K562 treated with DMSO at 1 percent for 24 hours (cell line): ENCODE measurements around the gene SMARCD3. TPM values are rescaled to one million over a fixed set of nuclear protein-coding genes. Genes with fewer than 3 reads are reported as not detected.

ENCODE experiments used
- total RNA-seq: library from RNA; unstranded; fragments of 300-600 nt; gene quantifications from 2 replicates; pipeline ENCODE4 v1.2.3, GENCODE V29; 2022; ENCODE audit warnings: low read depth; ENCODE audit not compliant: insufficient read depth

SMARCD3 gene
- 1.2 and 4.7 TPM in 2 replicates for total RNA-seq

DNA sequence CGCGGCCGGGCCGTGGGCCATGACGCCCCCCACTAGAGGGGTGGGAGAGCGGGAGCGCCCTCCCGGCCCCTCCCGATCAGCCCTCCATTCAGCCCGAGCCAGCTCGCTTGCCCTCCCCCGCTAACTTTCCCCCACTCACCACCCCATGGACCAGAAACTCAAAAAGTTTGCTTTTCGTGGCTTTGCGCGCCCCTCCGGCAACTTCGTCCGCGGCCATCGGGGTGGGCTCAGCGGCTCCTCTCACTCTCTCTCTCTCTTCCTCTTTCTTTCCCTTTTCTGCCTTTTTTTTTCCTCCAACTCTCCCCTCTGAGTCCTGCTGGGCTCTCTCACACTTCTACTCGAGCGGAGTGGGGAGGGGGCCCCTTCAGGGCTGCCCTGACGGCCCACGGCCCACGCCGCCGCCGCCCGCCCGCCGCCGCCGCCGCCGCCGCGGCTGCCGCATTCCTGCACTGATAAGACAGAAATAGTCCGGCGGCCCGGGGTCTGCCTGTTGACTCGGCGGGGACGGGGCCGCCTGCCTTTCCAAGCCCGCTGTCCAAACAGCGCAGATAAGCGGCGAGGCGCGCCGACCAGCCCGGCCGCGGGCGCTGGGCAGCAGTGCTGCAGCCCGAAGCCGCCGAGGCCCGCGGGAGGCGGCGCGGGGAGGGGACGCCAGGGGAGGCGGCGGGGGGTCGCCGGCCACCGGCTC is at the start of gene SMARCD3:
Gene SMARCD3 (minus strand): TSS at position 349 of the 688 bp plus-strand sequence. CDS start 132 bp downstream, at position 217.

DNA sequence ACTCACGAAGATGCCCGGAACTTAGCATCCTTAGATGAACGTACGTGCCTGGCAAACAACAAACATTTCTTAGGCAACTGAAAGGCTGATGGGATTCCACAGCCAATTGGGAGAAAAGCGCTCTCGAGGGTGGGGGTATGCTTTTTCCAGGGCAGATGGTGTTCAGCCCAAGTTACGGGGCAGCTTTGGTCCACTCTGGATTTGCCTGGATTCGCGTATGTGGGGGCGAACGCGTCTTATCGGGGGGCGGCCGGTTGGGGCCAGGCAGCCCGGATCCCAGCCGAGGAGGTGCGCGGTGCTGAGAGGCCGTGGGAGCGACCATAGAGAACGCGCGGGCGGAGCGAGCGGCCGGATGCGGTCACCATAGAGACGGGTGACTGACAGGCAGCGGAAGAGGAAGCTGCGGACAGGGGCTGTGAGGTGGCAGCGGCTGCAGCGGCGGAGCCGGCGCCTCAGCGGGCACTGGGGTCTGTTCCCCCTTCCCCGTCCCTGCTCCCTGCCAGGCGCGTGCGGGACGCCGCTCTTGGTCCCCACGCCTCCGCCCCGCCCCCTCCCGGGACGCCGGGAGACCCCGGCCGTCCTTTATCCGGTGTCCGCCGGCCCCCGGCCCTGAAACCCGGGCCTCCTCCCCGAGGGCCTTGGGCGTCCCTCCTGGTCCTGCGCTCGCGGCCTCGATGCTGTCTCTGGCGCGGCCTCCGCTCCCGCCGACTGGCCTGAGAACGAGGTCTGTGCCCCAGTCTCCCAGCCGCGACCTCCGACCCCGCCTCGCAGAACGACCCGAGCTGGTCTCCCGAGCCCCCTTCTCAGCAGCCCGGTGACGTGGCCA is 16.2 kb downstream of the SMARCD3 start, which contains the start of gene CHPF2:
Gene CHPF2 (plus strand): TSS at position 393 of the 826 bp plus-strand sequence. CDS start 1,529 bp downstream, outside the sequence.

DNA sequence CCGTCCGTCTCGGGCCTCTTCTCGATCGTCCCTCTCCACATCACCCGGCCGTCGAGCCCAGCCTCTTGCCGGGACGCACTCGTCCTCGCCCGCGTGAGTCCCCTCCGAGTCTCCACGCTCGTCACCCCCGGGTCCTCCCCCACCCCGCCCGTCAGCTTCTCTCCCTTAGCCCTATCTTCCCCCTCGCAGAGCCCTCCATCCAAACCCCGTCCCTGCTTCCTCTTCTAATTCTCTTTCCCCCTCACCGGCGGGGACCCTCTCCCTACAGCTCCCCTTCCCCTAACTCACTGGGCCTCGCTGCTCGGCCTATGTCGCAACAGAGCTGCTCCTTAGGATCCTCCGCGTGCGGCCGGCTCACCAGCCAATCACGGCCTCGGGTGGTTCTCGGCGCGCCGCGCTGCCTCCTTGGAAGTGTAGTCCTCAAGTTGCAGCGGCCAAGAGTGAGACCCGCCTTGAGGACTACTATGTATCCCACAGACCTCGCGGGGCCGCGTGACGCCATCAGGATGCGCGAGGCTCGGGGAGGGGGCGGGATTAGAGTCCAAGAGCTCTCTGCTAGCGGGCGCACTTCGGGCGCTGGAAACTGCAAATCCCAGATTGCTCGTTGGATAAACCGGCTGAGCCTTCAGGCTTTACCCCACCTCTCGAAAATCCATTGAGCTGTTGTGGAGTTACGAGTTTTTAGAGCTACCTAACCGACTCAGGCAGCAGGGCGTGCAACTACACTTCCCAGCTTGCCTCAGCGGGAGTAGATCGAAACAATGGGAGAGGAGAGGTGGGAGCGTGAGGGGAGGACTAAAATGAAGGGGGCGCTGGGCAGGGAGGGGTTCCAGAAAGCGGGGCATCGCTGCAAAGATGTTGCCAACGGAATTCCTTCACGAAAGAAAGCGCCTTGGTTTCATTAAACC is 21.4 kb downstream of the SMARCD3 start, which contains the start of gene ABCF2:
Gene ABCF2 (minus strand): TSS at position 331 of the 908 bp plus-strand sequence. CDS start 747 bp downstream, outside the sequence.

DNA sequence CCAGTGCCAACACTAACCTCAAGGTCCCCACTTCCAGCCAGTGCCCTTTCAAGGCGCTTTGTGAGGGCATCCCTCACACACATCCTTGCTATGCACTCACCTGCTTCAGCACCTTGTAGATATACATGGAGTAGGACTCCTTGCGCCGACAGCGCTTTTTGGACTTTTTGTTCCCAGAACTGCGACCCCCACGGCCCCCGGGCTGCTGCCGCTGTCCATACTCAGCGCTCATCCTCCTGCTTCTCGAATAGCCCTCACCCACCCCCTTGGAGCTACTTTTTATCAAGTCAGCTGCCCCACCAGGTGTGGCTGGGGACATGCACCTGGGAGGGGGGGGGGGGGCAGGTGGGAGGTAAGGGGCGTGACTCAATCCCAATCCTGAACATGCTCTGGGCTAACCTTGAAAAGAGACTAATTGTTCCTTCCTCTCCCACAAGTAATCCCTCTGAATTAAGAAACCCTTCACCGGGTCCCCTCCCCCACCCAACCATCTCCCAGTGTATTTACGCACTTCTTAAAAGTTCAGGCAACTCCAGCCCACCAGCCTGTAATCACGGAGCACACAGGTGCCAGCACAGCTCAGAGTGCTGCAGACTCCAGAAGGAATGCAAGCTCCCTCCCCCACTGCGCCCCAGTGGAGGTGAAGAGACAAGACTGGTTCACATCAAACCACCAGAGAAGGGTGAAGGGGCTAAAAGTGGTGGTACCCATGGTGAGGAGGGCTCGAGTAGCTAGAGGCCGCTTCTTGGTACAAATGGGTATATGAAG is 38.2 kb downstream of the SMARCD3 start, which contains the start of gene H2BK1:
Gene H2BK1 (minus strand): TSS at position 402 of the 768 bp plus-strand sequence. CDS start 170 bp downstream, at position 232.

Other genes starting within 250 kb of the SMARCD3 start
- 5.4 and 7.1 TPM in 2 replicates for gene ATG9B, start 224.2 kb downstream of the SMARCD3 start, total RNA-seq
- 51.8 and 53.5 TPM in 2 replicates for gene ABCB8, start 220.2 kb downstream of the SMARCD3 start, total RNA-seq
- 11.0 and 13.6 TPM in 2 replicates for gene ASIC3, start 200.2 kb downstream of the SMARCD3 start, total RNA-seq
- gene CDK5, start 190.8 kb downstream of the SMARCD3 start, total RNA-seq: 47.3 and 50.2 TPM in 2 replicates
- 348 and 378 TPM in 2 replicates for gene SLC4A2, start 189.1 kb downstream of the SMARCD3 start, total RNA-seq
- 144 and 155 TPM in 2 replicates for gene FASTK, start 167.9 kb downstream of the SMARCD3 start, total RNA-seq
- 309 and 332 TPM in 2 replicates for gene TMUB1, start 165.2 kb downstream of the SMARCD3 start, total RNA-seq
- gene AGAP3, start 162.2 kb downstream of the SMARCD3 start, total RNA-seq: 112 and 114 TPM in 2 replicates
- gene GBX1, start 81.0 kb downstream of the SMARCD3 start, total RNA-seq: not detected in 2 replicates
- not detected in 2 replicates for gene ASB10, start 61.4 kb downstream of the SMARCD3 start, total RNA-seq
- not detected in 2 replicates for gene H2BK1, start 38.2 kb downstream of the SMARCD3 start, total RNA-seq
- gene ABCF2, start 21.5 kb downstream of the SMARCD3 start, total RNA-seq: 51.5 and 53.2 TPM in 2 replicates
- gene CHPF2, start 16.2 kb downstream of the SMARCD3 start, total RNA-seq: 68.6 and 74.9 TPM in 2 replicates
- gene NUB1, start 93.1 kb upstream of the SMARCD3 start, total RNA-seq: 71.7 and 80.4 TPM in 2 replicates
- 0.41 and 0.67 TPM in 2 replicates for gene WDR86, start 161.3 kb upstream of the SMARCD3 start, total RNA-seq
- 0.14 TPM in 1 of 2 replicates, not detected in the other for gene CRYGN, start 191.4 kb upstream of the SMARCD3 start, total RNA-seq